GM12872 (cell line): Measurements from ENCODE around the gene SPAG16.

Experiments
- TF ChIP-seq, protein P1 (sequence below): IDR thresholded peaks from 3 replicates; pipeline ENCODE4 v1.5.1; 2011; ENCODE audit warnings: low read depth, mild to moderate bottlenecking, low read length, moderate library complexity; ENCODE audit not compliant: insufficient read depth

The SPAG16 gene

GRCh38 chr2:213649176-213649575 lies 364.9 kb downstream of the SPAG16 start:
- TF ChIP-seq, protein P1, sequence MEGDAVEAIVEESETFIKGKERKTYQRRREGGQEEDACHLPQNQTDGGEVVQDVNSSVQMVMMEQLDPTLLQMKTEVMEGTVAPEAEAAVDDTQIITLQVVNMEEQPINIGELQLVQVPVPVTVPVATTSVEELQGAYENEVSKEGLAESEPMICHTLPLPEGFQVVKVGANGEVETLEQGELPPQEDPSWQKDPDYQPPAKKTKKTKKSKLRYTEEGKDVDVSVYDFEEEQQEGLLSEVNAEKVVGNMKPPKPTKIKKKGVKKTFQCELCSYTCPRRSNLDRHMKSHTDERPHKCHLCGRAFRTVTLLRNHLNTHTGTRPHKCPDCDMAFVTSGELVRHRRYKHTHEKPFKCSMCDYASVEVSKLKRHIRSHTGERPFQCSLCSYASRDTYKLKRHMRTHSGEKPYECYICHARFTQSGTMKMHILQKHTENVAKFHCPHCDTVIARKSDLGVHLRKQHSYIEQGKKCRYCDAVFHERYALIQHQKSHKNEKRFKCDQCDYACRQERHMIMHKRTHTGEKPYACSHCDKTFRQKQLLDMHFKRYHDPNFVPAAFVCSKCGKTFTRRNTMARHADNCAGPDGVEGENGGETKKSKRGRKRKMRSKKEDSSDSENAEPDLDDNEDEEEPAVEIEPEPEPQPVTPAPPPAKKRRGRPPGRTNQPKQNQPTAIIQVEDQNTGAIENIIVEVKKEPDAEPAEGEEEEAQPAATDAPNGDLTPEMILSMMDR: no peak

- TF ChIP-seq, protein P1: no peak
Observed at GRCh38 chr2:213664817-213665216, 380.6 kb downstream of the SPAG16 start.

GRCh38 chr2:213669657-213670056 lies 385.4 kb downstream of the SPAG16 start:
- TF ChIP-seq, protein P1: no peak

DNA sequence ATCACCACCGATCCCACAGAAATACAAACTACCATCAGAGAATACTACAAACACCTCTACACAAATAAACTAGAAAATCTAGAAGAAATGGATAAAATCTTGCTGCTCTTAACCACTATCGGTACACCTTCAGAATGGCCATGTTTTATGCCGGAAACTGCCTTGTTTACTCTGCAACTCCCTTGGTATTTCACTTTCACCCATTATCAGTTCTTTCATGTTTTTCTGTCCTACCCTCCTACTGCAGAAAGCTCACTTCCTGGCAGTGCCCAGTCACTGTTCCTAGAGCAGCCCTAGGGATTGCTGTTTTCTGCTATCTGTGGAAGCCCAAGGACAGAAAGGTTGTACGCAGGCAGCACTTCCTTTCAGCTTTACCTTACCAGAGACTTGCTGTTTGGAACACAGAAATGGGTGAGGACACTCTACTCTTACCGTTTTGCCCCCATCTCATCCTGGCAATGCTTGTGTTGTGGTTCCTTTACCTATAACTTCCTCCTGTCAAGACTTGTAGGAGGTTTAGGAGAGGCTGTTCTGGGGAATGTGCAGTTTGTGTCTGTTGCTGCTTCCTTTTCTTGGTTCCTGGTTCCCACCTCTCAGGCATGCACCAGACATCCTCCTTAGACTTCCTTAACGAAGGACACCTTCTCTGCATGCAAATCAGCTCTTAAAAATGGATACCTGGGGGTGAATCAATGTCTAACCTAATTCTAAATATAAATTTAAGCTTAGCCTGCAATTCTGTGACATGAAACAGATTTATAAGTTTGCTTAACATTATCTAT lies 394.4 kb downstream of the SPAG16 start:
- TF ChIP-seq, protein P1: no peak

DNA sequence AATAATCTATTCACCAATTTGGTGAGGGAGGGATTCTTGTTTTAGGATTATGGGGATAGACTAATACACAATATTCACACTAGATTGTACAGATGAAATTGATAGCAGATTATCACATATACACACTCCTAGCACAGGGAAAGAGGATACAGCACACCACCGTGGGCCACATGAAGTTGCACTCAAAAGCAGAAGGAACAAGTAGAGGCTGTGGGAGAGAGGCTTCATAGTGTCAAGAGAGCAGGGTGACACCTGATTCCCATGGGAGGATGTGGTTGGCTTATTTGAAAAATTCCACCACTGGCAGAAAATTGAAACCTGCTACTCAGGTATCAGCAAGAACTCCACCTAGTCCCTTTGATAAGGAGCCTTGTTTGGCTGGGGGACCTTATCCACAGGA lies 395.6 kb downstream of the SPAG16 start:
- TF ChIP-seq, protein P1: no peak

GRCh38 chr2:213682276-213682675 lies 398.0 kb downstream of the SPAG16 start:
- TF ChIP-seq, protein P1: no peak

- TF ChIP-seq, protein P1: no peak
Observed at GRCh38 chr2:213688133-213688532, 403.9 kb downstream of the SPAG16 start.

GRCh38 chr2:213689585-213689984 lies 405.3 kb downstream of the SPAG16 start:
- TF ChIP-seq, protein P1: no peak
